ENCODE measurements around the gene KLRB1.

KLRB1 gene

DNA sequence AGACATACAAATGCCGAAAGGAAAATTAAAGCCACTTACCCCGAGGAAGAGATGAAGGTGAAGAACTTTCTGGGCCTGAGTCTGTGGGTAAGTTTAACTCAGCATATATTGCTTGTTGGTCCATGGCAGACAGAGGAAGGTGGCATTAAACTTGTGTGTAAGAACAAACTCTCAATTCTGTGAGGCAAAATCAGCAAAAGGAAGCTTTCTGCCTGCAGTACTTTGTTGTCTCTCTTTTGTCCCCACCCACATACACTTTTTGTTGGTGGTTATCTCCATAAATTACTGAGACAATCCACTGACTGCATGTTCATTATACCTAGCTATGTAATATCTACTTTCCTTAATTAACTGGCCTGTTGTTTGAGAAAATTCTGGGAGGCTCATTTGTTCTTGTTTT is at the start of gene KLRB1:
TSS of gene KLRB1 (minus strand) at position 201 of the 400 bp plus-strand sequence. CDS start at position 124, 77 bp downstream.
- no peak within 1 kb of the TSS for H3K4me3 ChIP-seq (ENCODE audit: low read depth, low read length)
- TF ChIP-seq, protein P1, sequence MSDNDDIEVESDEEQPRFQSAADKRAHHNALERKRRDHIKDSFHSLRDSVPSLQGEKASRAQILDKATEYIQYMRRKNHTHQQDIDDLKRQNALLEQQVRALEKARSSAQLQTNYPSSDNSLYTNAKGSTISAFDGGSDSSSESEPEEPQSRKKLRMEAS (IDR thresholded peaks at IDR 0.05; ENCODE audit: low read depth, low read length), result no peak
- no peak for TF ChIP-seq POLR2A (IDR thresholded peaks at IDR 0.05; ENCODE audit: extremely low read depth, insufficient read length)
- no peak for TF ChIP-seq MYC (IDR thresholded peaks at IDR 0.05; ENCODE audit: low read depth, low read length)
- TF ChIP-seq, protein P2, sequence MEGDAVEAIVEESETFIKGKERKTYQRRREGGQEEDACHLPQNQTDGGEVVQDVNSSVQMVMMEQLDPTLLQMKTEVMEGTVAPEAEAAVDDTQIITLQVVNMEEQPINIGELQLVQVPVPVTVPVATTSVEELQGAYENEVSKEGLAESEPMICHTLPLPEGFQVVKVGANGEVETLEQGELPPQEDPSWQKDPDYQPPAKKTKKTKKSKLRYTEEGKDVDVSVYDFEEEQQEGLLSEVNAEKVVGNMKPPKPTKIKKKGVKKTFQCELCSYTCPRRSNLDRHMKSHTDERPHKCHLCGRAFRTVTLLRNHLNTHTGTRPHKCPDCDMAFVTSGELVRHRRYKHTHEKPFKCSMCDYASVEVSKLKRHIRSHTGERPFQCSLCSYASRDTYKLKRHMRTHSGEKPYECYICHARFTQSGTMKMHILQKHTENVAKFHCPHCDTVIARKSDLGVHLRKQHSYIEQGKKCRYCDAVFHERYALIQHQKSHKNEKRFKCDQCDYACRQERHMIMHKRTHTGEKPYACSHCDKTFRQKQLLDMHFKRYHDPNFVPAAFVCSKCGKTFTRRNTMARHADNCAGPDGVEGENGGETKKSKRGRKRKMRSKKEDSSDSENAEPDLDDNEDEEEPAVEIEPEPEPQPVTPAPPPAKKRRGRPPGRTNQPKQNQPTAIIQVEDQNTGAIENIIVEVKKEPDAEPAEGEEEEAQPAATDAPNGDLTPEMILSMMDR (IDR thresholded peaks at IDR 0.05; ENCODE audit: low read depth, low read length), result no peak
- no peak for DNase-seq (ENCODE audit: low read depth)

DNA sequence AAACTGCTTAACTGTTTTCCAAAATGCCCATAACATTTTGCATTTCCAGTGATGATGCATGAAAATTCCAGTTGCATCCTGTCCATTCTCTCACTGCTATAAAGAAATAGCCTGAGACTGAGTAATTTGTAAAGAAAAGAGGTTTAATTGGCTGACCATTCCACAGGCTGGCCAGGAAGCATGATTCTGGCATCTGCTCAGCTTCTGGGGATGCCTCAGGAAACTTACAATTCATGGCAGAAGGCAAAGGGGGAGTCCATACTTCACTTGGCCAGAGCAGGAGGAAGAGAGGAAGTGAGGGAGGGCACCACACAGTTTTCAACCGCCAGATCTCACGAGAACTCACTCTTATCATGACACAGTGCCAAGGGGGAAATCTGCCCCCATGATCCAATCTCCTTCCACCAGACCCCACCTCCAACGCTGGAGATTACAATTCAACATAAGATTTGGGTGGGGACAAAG is 43.6 kb upstream of the KLRB1 start:
- TF ChIP-seq, protein P1 (IDR thresholded peaks at IDR 0.05; ENCODE audit: low read depth, low read length), result no peak
- peak; percentile 85 for DNase-seq (ENCODE audit: low read depth)
- H3K4me3 ChIP-seq (ENCODE audit: low read depth, low read length), result peak overlapping the region; percentile 37

DNA sequence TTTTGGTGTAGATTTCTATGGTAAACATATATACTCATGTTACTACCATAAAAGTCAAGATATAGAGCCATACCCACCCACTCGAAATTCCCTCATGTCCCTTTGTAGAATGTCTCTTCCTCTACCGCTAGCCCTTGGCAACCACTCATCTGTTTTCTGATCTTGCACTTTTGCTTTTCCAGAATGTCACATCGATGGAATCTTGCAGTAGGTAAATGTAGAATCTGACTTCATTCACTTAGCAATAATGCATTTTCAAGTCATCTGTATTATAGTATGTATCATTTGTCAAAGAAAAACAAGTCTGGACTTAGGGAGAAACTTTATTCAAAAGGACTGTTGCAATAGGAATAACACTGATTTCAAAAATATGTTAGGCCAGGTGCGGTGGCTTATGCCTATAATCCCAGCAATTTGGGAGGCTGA is 42.4 kb upstream of the KLRB1 start:
- peak overlapping the region; percentile 99 for H3K4me3 ChIP-seq (ENCODE audit: low read depth, low read length)
- TF ChIP-seq, protein P1 (IDR thresholded peaks at IDR 0.05; ENCODE audit: low read depth, low read length), result no peak
- TF ChIP-seq, protein P2 (IDR thresholded peaks at IDR 0.05; ENCODE audit: low read depth, low read length), result no peak
- TF ChIP-seq POLR2A (IDR thresholded peaks at IDR 0.05; ENCODE audit: extremely low read depth, insufficient read length), result no peak
- no peak for TF ChIP-seq MYC (IDR thresholded peaks at IDR 0.05; ENCODE audit: low read depth, low read length)
- DNase-seq (ENCODE audit: low read depth), result peak; percentile 40

DNA sequence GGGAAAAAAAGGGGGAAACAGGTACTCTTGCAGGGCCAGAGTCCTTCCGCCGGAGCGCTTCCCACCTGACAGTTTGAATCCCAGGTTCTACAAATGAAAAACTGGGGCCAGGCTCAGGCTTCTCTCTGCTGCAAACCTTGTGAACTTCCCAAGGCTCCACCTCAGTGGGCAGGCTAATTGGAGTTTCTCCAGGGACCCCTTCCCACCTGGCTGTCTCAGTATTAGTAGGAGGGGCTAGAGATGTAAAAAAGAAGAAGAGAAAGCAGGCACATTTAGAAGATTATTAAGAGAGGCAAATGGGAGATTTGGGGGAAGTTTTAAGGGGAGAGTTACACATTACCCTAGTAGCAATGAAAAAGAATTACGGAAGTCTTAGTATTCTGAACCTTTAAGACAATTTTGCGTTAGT is 41.8 kb upstream of the KLRB1 start:
- H3K4me3 ChIP-seq (ENCODE audit: low read depth, low read length), result peak overlapping the region; percentile 99
- peak; percentile 32 for TF ChIP-seq POLR2A (IDR thresholded peaks at IDR 0.05; ENCODE audit: extremely low read depth, insufficient read length)
- TF ChIP-seq, protein P2 (IDR thresholded peaks at IDR 0.05; ENCODE audit: low read depth, low read length), result no peak
- TF ChIP-seq, protein P1 (IDR thresholded peaks at IDR 0.05; ENCODE audit: low read depth, low read length), result no peak
- no peak for TF ChIP-seq MYC (IDR thresholded peaks at IDR 0.05; ENCODE audit: low read depth, low read length)
- peak; percentile 82 for DNase-seq (ENCODE audit: low read depth)

DNA sequence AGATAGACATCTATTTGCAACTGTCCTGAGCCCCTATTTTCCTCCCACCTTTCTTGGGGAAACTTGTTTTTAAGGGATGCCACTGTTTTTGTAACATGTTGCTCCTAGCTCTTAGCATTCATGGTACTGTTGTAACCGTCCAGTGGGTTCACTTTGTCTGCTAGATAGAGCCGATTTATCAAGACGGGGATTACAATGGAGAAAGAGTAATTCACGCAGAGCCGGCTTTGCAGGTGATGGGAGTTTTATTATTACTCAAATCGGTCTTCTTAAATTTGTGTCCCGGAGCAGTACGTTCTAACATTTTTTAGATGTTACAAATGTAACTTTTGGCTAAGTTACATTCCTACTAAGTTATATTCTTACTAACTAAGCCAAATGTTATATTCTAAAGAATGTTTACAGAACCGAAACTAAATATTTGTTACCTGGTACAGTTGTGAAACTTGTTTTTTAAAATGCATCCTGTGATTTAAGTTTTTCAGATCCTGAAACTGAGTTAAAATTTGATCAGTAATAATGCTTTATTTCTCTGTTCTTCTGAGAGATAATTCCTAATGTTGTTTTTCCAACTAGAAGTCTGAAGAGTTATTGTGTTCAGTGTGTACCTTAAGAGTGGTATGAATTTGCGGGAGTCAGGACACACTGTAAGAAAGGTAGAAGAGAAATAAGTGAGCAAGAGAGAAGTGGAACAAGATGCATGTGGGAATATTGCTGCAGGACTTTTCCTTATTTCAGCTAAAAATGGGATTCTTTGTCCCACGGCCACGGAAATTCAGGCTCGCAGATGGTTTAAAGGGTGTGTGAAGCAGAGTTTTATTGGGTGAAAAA is 41.2 kb upstream of the KLRB1 start:
- no peak for DNase-seq (ENCODE audit: low read depth)
- TF ChIP-seq POLR2A (IDR thresholded peaks at IDR 0.05; ENCODE audit: extremely low read depth, insufficient read length) (no peak), MYC (IDR thresholded peaks at IDR 0.05; ENCODE audit: low read depth, low read length) (no peak)
- TF ChIP-seq, protein P1 (IDR thresholded peaks at IDR 0.05; ENCODE audit: low read depth, low read length), result no peak
- TF ChIP-seq, protein P2 (IDR thresholded peaks at IDR 0.05; ENCODE audit: low read depth, low read length), result no peak
- peak overlapping the region; percentile 99 for H3K4me3 ChIP-seq (ENCODE audit: low read depth, low read length)

Measured in NB4 (cell line).